B cell (primary cell): ENCODE data around the gene TBCCD1. TPM values are rescaled to one million over a fixed set of nuclear protein-coding genes. Genes with fewer than 3 reads are reported as not detected.
A peak's percentile ranks its signal among the peaks of the same experiment; 100 is the strongest.

ENCODE experiments used
- ATAC-seq: fragments of 200-7000 bp; cut with Tn5 transposase; one replicate; pipeline ENCODE4 v1.10.0; 2021; ENCODE audit warnings: low read depth, mild to moderate bottlenecking, moderate number of reproducible peaks, moderate library complexity
- CTCF ChIA-PET: fragments of 350-600 bp; sonication (Branson Sonifier 250); formaldehyde crosslinking; loops from one replicate; lab custom pipeline; 2021; ENCODE audit warnings: antibody characterized with exemption, inconsistent platforms; lab: Charles Lee
- POLR2A ChIA-PET: fragments of 350-600 bp; sonication (Branson Sonifier 250); formaldehyde crosslinking; loops from one replicate; lab custom pipeline; 2021; ENCODE audit warnings: antibody characterized with exemption; lab: Charles Lee
- DNase-seq: peaks from one replicate; pipeline ENCODE4 v3.0.0; 2013
- H2AFZ ChIP-seq: 2 replicates; pipeline ENCODE4 v1.6.1; 2012; ENCODE audit warnings: mild to moderate bottlenecking, low read depth, low read length; ENCODE audit not compliant: insufficient read depth, poor library complexity, severe bottlenecking
- H3K27ac ChIP-seq, 2 donors: 1 replicate in 1 of 2; 2 replicates in 1 of 2; pipeline ENCODE4 v1.5.1; 2012 to 2013; ENCODE audit warnings: low read length in 2 of 2, mild to moderate bottlenecking in 2 of 2, moderate library complexity in 1 of 2
- H3K27me3 ChIP-seq, 4 experiments: fragments of 200-600 bp in 1 of 4; sonication (generic) in 1 of 4; replicated peaks in 1 of 4; 1 replicate in 2 of 4; 2 replicates in 2 of 4; pipeline versions ENCODE4 v1.6.1 to v1.7.0; 2013 to 2016; ENCODE audit warnings: low read length in 3 of 4, mild to moderate bottlenecking in 2 of 4, mixed read lengths in 1 of 4, moderate library complexity in 1 of 4; ENCODE audit not compliant: insufficient read depth in 4 of 4, control insufficient read depth in 3 of 4; ENCODE audit errors: control extremely low read depth in 1 of 4
- H3K36me3 ChIP-seq, 2 experiments: replicated peaks in 1 of 2; 1 replicate in 1 of 2; 2 replicates in 1 of 2; pipeline versions ENCODE4 v1.6.1 to v1.7.1; 2013; ENCODE audit warnings: low read length in 1 of 2; ENCODE audit not compliant: insufficient read depth in 2 of 2, control insufficient read depth in 1 of 2; ENCODE audit errors: control extremely low read depth in 1 of 2, extremely low read depth in 1 of 2
- H3K4me1 ChIP-seq, 2 donors: fragments of 200-600 bp in 1 of 2; sonication (generic) in 1 of 2; 1 replicate in 1 of 2; 2 replicates in 1 of 2; pipeline versions ENCODE4 v1.5.1 to v1.6.1; 2013 to 2017; ENCODE audit warnings: low read length in 2 of 2; ENCODE audit not compliant: control insufficient read depth in 2 of 2, insufficient read depth in 2 of 2
- H3K4me2 ChIP-seq: replicated peaks from 2 replicates; pipeline ENCODE3; 2012; ENCODE audit warnings: mild to moderate bottlenecking, low read depth, low read length; ENCODE audit not compliant: poor library complexity, severe bottlenecking
- H3K4me3 ChIP-seq, 5 experiments: fragments of 200-600 bp in 1 of 5; sonication (generic) in 1 of 5; 1 replicate in 3 of 5; 2 replicates in 2 of 5; pipeline versions ENCODE4 v1.5.1 to v1.7.0; 2011 to 2016; ENCODE audit warnings: low read length in 4 of 5, mild to moderate bottlenecking in 4 of 5, low read depth in 2 of 5, control low read depth in 1 of 5, moderate library complexity in 1 of 5; ENCODE audit not compliant: insufficient read depth in 1 of 5; ENCODE audit errors: control extremely low read depth in 1 of 5, extremely low read depth in 1 of 5
- H3K79me2 ChIP-seq: fragments of 200-600 bp; sonication (generic); one replicate; pipeline ENCODE4 v1.6.0; 2016; ENCODE audit warnings: low read length; ENCODE audit not compliant: control insufficient read depth, insufficient read depth
- H3K9ac ChIP-seq: fragments of 200-600 bp; sonication (generic); 2 replicates; pipeline ENCODE4 v1.6.1; 2017; ENCODE audit warnings: mild to moderate bottlenecking, low read length, moderate library complexity
- H3K9me3 ChIP-seq, 3 donors: one replicate each; pipeline versions ENCODE4 v1.6.1 to v1.7.1; 2013; ENCODE audit warnings: low read length in 2 of 3; ENCODE audit not compliant: control insufficient read depth in 2 of 3, insufficient read depth in 1 of 3; ENCODE audit errors: control extremely low read depth in 1 of 3
- H4K20me1 ChIP-seq: 2 replicates; pipeline ENCODE4 v1.6.0; 2012; ENCODE audit warnings: mild to moderate bottlenecking, low read length; ENCODE audit not compliant: insufficient read depth, control insufficient read depth, poor library complexity, severe bottlenecking
- H3K27ac Mint-ChIP-seq: one replicate; pipeline ENCODE4 v1.8.0; 2021; ENCODE audit warnings: mixed read lengths
- H3K27me3 Mint-ChIP-seq: one replicate; pipeline ENCODE4 v1.8.0; 2021; ENCODE audit warnings: mixed read lengths
- H3K4me1 Mint-ChIP-seq: one replicate; pipeline ENCODE4 v1.8.0; 2021; ENCODE audit warnings: mixed read lengths
- H3K4me3 Mint-ChIP-seq: one replicate; pipeline ENCODE4 v1.8.0; 2021; ENCODE audit warnings: mixed read lengths
- H3K9me3 Mint-ChIP-seq: one replicate; pipeline ENCODE4 v1.8.0; 2022; ENCODE audit warnings: mixed read lengths; ENCODE audit not compliant: insufficient read depth
- EZH2 ChIP-seq: IDR thresholded peaks from 2 replicates; pipeline ENCODE4 v1.6.1; 2012; ENCODE audit warnings: borderline replicate concordance, low read depth, mild to moderate bottlenecking, moderate library complexity, low read length; ENCODE audit not compliant: insufficient read depth, poor library complexity, severe bottlenecking
- WGBS: methylation state at CpG from one replicate; pipeline ENCODE4 v1.1.5; 2013; ENCODE audit warnings: missing lambda C conversion rate; ENCODE audit not compliant: insufficient coverage; 5-methylcytosine and 5-hydroxymethylcytosine counted together
- intact Hi-C: fragments of 100-400 bp; cut with micrococcal nuclease; formaldehyde crosslinking; loops from one replicate; pipeline ENCODE4 v1.10.0; 2022
- polyA plus RNA-seq: library from polyadenylated mRNA; depleted of rRNA; stranded (reverse); fragments of >200 nt; gene quantifications from 2 replicates; pipeline ENCODE4 v1.2.3, GENCODE V29; 2012
- total RNA-seq, 2 donors: library from RNA; stranded (reverse); fragments of 120-200 nt in 1 of 2; gene quantifications; 1 replicate in 1 of 2; 2 replicates in 1 of 2; pipeline versions ENCODE4 v1.2.3 to v1.2.4, GENCODE V29; 2013 to 2022
- TF ChIP-seq, protein P1 (sequence below): fragments of 200-600 bp; IDR thresholded peaks from one replicate; pipeline ENCODE4 v1.8.0; 2022; ENCODE audit warnings: antibody characterized with exemption, mild to moderate bottlenecking

Gene TBCCD1
- total and polyA plus RNA-seq, 2 donors (not counting 1 experiment from before 2014, with no cell fraction given): 15.9 to 17.3 TPM

GRCh38 chr3:186510374-186511079 is 56.6 kb downstream of the TBCCD1 start:
- Histone ChIP-seq H3K9me3 (no peaks in the 10 kb centered on the region), H3K9ac (no peak overlapping the region), H2AFZ (no peak overlapping the region), H3K27me3 (peaks cover 0 to 14% (median 2%) of the 10 kb centered on the region in 4 experiments), H3K36me3 (no peaks in the 10 kb centered on the region), H3K4me3 (no peak overlapping the region), H4K20me1 (no peaks in the 10 kb centered on the region), H3K4me1 (peaks cover 12 to 19% of the 10 kb centered on the region in 2 donors), H3K79me2 (no peaks in the 10 kb centered on the region), H3K4me2 (no peak overlapping the region), H3K27ac (no peak overlapping the region)
- POLR2A ChIA-PET: interaction anchor here (1.4 kb wide), 1 partner anchor 29 kb away, joined by 3 read pairs; no protein-coding TSS in a partner anchor
- Mint-ChIP-seq H3K27ac (peak overlapping the region; percentile 12), H3K27me3 (peaks cover 8% of the 10 kb centered on the region), H3K9me3 (no peaks in the 10 kb centered on the region), H3K4me1 (peaks cover 36% of the 10 kb centered on the region), H3K4me3 (no peak overlapping the region)
- peak; percentile 46 for ATAC-seq
- CTCF ChIA-PET: interaction anchor here (0.5 to 2.5 kb wide), 5 partner anchors 9 to 311 kb away, joined by 3 to 14 read pairs (median 5); no protein-coding TSS in a partner anchor
- no peak for DNase-seq
- WGBS: 67% methylated on average over 8 of the region's 9 CpGs
- TF ChIP-seq, protein P1, sequence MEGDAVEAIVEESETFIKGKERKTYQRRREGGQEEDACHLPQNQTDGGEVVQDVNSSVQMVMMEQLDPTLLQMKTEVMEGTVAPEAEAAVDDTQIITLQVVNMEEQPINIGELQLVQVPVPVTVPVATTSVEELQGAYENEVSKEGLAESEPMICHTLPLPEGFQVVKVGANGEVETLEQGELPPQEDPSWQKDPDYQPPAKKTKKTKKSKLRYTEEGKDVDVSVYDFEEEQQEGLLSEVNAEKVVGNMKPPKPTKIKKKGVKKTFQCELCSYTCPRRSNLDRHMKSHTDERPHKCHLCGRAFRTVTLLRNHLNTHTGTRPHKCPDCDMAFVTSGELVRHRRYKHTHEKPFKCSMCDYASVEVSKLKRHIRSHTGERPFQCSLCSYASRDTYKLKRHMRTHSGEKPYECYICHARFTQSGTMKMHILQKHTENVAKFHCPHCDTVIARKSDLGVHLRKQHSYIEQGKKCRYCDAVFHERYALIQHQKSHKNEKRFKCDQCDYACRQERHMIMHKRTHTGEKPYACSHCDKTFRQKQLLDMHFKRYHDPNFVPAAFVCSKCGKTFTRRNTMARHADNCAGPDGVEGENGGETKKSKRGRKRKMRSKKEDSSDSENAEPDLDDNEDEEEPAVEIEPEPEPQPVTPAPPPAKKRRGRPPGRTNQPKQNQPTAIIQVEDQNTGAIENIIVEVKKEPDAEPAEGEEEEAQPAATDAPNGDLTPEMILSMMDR: no peak
- TF ChIP-seq EZH2: no peak
- intact Hi-C loops: no loop called here

DNA sequence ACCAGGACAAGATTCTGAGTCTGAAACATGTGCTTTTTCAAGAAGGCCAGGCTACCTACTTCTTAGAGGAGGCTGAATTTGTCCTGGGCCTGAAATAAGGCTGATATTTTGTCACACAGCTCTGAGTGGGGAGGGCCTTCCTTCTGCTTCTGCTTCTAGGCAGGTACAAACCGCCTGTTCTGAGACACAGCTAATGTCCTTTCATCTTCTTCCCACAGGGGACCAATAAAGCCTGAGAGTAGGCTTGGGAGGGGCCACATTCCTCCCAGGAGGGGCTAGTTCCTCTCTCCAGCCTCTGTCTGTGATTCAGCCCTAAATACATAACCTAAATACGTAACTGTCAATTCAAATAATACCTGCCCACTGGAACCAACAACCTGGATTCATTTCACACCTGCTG is 57.7 kb downstream of the TBCCD1 start:
- H3K9me3 ChIP-seq: no peaks in the 10 kb centered on the region
- no peak overlapping the region for H3K4me3 Mint-ChIP-seq
- ChIA-PET POLR2A (no interaction called here), CTCF (interaction anchor here (1.1 to 3.1 kb wide), 3 partner anchors 15 to 31 kb away, joined by 3 to 15 read pairs (median 9); no protein-coding TSS in a partner anchor)
- peaks cover 13% of the 10 kb centered on the region for H3K27me3 Mint-ChIP-seq
- H3K27ac ChIP-seq: no peak overlapping the region
- H3K4me1 Mint-ChIP-seq: peaks cover 25% of the 10 kb centered on the region
- no peak overlapping the region for H3K4me2 ChIP-seq
- H3K36me3 ChIP-seq: no peaks in the 10 kb centered on the region
- intact Hi-C loops: no loop called here
- H3K27me3 ChIP-seq: peaks cover 0 to 15% (median 2%) of the 10 kb centered on the region in 4 experiments
- no peaks in the 10 kb centered on the region for H3K9me3 Mint-ChIP-seq
- H3K4me1 ChIP-seq: peaks cover under 1 to 8% of the 10 kb centered on the region in 2 donors
- WGBS: 29% methylated on average over 2 of the region's 2 CpGs
- no peak overlapping the region for H3K27ac Mint-ChIP-seq
- DNase-seq (no peak), ATAC-seq (peak; percentile 34)
- H3K9ac ChIP-seq: no peak overlapping the region
- no peak overlapping the region for H2AFZ ChIP-seq
- no peaks in the 10 kb centered on the region for H3K79me2 ChIP-seq
- TF ChIP-seq, protein P1: no peak
- no peak for TF ChIP-seq EZH2
- no peak overlapping the region for H3K4me3 ChIP-seq
- no peaks in the 10 kb centered on the region for H4K20me1 ChIP-seq
